GM19328 (cell line): ENCODE results near the gene ARAF.
A peak's percentile ranks its signal among the peaks of the same experiment; 100 is the strongest.
"Not testable (repeated sequence)": the region's sequence is repeated elsewhere in the genome, so short reads cannot be mapped to it uniquely, and the experiment has no call there.

ENCODE experiments used
- ATAC-seq: cut with Tn5 transposase; IDR thresholded peaks from one replicate; pipeline ENCODE4 v1.9.1; 2021; ENCODE audit warnings: mild to moderate bottlenecking, moderate library complexity; ENCODE audit not compliant: unreplicated experiment

The ARAF gene

DNA sequence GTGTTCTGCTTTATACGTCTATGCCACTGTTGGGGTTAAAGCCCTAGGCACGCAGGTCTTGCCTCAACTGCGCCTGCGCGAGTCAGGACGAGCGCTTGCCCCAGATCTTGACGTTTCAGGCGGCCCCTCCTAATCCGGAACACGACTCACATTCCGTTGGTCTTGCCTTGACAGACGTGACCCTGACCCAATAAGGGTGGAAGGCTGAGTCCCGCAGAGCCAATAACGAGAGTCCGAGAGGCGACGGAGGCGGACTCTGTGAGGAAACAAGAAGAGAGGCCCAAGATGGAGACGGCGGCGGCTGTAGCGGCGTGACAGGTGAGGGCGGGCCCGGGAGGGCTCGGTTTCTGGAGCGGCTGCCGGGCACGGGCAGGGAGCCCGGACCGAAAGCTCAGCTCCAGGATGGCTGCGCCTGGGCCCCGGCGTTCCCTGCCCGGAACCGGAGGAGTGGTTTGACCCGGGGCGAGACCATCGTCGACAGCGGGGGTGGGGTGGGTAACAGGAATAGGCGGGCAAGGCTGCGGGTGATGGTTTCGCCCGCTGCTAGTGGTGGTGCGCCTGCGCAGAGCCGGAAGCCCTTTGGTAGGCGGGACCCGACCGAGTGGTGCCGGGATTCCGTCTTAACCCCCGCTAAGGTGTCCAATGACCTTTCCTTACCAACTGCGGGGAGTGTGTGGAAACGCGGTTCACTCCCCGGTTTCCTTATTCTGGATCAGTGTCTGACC, at the start of gene ARAF:
Gene ARAF, plus strand, starts transcription at position 272 of the 725 bp plus-strand sequence. CDS start 1,763 bp downstream, outside the sequence.
- ATAC-seq, result peak; percentile 78

DNA sequence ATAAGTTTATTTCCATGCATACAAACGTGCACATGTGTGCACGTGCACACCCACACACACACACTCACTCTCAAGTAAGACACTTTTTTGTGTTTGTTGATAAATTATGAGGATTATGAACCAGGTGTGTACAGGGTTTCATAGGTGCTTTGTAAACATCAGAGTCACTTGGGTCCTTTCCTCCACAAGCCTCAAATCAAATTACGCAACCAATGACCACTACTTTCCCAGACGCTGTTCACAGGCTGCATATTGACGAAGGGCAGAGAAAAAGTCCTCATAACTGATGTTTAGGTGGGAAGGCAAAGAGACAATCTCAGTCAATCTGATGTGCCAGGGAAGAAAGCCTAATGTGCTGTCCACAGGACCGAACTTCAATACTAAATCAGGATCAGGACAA, 48.6 kb upstream of the ARAF start:
- not testable (repeated sequence) for ATAC-seq

DNA sequence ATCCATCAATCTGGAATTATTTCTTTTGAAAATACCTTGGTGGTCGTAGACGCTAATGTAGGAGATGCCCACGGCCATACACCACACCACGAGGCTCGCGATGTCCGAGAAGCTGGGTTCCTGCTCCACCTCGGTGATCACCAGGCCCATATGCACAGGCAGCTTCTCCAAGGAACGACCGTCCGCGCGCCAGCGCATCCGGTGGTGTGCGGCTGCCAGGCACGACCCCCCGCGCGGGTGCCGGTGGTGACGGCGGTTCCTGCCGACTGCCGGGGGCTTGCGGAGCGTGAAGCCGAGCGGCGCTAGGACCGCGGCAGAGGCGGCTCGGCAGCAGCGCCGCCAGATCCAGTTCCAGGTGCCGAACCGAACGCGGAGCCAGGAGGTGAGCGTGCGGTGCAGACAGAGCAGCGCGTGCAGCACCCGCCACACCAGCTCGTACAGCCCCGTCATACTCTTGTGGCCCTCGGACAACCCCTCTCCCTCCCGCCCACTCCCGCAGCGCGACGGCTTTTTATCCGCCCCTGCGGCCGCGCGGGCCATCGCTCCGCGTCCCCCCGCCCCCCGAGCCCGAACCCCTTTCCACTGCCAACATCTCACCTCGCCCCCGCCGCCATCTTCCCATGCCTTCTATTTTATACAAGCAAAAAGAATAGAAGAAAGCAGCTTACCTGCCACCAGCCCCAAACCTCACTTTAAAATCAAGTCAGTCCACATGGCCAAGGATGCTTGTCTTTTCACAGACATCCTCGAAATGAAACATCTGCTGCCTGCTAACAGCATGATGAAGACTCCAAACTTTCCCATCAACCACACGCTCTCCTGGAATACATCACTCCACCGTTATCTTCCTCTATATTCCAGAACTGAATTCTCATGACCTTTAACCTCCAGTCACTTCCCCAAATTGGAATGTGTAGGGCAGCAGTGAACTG, 47.7 kb upstream of the ARAF start:
- not testable (repeated sequence) for ATAC-seq

DNA sequence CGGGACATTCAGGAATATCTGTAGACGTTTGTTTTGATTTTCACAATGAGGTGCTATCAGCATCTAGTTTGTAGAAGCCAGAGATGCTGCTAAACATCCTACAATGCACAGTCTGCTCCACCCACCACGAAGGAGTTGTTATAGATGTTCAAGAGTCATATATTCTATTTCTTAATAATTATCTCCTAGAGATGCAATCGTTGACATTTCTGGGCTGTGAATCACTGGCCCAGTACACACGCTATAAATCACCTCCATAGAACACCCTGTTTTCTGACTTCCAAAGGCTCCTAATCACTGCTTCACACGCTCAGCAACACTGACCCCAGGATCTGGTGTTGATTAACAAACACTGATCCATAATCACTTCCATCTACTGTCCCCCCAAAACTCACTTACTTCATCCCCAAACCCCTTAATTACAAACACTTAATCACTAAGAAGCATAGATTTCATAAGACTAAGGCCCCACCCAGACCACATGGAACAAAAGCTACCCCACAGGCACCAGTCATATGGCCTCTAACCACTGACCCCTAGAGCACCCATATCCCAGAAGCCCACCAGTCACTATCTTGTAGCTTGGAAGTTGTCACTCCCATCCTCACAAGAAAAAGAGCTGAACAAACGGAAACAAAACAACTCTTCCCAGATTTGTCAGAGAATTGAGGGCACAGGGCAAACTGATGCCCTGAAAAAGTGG, 46.3 kb upstream of the ARAF start:
- no peak for ATAC-seq

DNA sequence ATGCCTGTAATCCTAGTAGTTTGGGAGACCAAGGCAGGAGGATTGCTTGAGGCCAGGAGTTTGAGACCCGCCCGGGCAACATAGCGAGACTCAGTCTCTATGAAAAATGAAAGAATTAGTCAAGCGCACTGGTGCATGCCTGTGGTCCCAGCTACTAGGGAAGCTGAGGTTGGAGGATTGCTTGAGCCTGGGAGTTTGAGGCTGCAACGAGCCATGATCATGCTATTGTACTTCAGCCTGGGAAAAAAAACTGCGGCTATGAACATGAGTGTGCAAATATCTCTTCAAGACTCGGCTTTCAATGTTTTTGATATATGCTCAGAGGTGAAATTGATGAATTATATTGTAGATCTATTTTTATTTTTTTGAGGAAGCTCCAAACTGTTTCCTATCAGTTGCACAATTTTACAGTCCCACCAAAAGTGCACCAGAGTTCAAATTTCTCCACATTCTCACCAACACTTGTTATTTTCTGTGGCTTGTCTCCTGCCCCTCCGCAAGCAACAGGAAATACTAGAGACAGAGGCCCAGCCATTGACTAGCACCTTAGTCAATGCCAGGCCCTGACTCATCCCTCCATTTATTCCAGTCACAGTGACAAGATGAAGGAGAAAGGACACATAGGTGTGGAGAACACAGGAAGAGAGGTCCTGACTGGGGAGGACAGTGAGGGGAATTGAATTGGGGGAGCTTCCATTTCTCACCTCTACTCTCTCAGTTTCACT, 44.9 kb upstream of the ARAF start:
- ATAC-seq, result no peak

DNA sequence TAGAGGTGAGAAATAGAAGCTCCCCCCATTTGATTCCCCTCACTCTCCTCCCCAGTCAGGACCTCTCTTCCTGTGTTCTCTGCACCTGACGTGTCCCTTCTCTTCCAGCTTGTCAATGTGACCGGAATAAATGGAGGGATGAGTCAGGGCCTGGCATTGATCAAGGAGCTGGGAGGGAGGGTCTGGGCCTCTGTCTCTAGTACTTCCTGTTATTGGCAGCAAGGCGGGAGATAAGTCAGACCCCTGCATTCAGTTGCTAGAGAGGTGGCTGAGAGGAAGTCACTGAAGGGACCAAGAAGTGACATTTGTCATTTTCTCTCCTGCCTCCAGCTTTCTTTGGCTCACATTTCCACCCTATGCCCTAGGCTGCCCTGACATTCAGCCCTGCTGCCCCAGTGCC, 42.9 kb upstream of the ARAF start:
- ATAC-seq, result no peak

DNA sequence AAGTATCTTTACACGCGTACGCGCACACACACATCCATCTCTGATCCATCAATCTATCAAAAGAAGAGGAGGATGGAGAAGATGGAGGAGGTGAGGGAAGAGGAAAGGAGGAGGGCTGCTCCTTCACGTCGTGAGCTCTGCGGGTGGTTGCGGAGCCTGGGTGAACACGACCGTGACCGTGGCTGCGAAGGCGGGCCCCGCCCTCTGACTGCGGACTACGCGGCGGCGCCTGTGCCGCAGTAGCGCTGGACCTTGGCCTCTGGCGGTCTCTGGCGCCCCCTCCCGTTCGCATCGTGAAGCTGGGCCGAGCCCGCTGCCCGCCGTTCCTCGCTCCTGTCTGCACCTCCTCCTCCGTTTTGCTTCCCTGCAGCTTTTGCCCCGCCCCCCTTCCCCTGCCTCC, 37.7 kb upstream of the ARAF start:
- peak; percentile 72 for ATAC-seq

DNA sequence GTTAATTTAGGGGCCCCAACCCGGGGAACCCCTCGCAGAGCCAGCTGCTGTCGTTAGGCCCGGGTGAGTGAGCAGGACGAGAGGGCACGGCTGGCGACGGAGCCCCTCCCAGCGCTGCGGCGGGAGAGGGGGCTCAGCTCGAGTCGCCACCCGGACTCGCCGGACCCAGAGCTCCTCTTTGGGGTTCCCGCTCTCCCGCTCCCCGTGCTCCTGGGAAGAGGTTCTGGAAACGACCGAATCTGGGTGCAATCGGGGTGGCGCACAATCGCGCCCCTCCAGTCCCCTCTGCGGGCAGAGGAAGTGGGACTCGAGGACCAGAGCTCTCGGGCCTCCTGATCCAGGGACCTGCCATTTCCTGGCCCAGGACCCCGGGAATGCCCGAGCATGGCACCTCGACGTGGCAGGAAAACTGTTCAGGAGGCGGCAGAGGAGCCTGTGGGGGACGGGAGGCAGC, 37.3 kb upstream of the ARAF start:
- ATAC-seq, result no peak

DNA sequence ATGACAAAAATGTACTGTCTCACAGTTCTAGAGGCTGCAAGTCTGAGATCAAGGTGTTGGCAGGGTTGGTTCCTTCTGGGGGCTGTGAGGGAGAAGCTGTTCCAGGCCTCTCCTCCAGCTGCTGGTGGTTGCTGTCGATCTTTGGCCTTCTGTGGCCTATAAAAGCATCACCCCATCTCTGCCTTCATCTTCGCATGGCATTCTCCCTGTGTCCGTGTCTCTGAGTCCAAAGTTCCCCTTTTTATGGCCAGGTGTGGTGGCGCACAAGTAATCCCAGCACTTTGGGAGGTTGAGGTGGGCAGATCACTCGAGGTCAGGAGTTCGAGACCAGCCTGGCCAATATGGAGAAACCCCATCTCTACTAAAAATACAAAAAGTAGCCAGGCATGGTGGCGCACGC, 31.5 kb upstream of the ARAF start:
- ATAC-seq, result no peak

DNA sequence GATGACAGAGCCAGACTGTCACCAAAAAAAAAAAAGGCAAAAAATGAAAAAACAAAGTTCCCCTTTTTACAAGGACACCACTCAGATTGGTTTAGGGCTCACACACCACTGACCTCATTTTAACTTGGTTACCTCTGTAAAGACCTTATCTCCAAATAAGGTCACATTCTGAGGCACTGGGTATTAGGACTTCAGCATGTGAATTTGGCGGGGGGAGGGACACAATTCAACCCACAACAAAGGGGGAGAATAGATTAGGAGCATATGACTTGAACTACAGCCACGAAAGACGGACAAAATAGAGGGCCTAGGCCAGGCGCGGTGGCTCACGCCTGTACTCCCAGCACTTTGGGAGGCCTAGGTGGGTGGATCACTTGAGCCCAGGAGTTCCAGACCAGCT, 31.0 kb upstream of the ARAF start:
- ATAC-seq, result no peak

DNA sequence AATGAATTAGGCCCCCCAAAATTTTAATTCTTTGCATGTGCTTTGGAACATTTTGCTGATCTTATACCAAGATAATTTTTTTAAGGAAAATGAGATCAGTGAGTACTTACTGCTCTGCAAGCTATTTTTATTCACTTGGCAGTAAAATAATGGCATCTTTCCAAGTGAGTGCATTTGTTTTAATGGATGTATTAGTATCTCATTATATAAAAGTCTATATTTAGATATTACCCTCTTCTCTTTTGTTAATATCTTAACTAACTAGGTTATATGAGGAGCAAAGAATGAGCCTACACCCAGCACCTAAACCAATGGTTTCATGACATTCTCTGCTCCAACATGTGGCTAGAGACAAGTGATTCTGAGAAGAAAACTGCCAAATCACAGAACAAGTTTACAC, 21.1 kb upstream of the ARAF start:
- ATAC-seq, result no peak

DNA sequence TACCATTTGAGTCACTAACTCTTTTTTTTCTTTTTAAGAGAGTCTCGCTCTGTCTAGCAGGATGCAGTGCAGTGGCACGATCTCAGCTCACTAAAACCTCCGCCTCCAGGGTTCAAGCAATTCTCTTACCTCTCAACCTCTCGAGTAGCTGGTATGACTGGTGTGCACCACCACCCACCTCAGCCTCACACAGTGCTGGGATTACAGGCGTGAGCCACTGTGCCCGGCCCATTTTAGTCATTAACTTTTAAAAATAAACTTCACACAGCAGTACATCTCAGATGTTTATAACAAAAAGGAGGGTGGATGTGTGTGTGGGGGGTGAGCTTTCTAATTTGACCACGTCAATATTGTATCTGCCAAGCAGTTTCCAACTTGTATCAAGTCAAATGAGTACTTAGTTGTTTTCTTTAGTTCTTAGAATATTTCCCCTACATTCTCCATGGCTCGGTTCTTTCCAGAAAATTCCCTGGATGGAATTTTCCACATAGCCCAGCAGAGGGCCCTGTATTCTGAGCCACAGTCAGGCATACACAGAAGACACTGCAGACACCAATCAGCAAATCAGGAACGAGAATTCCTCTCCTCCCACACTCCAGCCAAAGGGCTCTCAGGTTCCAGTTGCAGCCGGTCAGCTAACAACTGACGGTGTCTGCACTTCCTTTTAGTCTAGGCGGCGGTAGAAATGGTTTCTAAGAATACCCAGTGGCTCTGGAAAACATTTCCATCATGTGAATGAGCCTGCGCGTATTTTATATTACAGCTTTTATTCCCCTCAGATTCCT, 20.1 kb upstream of the ARAF start:
- no peak for ATAC-seq

DNA sequence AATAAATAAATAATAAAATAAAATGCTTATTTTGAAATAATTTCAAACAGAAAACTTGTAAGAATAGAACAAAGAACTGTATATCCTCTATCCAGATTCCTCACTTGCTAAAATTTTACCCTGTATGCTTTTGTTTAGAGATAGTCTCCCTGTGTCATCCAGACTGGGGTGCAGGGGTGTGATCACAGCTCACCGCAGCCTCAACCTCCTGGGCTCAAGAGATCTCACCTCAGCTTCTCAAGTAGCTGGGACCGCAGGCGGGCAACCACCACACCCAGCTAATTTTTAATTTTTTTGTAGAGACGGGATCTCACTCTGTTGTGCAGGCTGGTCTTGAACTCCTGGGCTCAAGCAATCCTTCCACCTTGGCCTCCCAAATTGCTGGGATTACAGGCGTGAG, 17.5 kb upstream of the ARAF start:
- no peak for ATAC-seq

DNA sequence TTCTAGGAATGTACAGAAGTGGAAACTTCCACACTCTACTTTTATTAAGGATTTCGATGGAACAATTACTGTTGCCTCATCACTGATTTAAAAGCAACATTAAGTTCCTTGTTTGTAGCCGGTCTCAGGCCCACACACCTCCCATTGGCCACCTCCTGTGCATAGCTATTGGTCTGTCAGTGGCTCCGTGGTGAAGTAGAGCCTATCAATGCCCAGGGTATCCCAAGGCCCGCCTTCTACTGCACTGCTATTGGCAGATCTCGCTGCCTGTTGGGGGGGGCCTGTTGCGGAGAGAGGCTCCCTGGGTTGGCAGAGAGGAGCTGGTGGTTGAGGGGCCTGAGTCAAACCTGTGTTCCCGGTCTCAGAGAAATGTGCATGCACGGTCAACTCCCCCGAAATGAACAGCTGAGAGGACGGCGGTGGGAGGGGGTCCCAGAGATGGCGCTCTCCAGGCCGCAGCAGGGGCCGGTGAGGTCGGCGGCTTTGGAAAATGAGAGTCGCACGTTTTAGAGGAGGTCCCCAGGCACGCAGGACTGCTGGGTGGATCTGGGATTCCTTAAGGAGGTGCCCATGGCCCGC, 4.9 kb upstream of the ARAF start:
- ATAC-seq, result peak; percentile 89

DNA sequence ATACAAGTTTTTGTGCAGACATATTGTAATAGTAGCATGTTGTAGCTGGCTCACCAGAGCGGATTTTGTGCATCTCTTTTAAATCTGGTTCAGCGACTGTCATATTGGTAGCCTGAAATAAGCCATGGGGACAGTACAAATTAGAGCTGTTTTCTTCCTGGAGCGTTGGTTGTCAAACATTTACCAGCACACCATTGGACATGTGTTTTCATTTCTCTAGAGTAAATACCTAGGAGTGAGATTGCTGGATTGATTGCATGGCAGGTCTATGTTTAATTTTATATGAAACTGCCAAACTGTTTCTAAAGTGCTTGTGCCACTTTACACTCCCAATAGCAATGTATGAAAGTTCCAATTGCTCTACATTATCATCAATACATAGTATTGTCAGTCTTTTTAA, 2.6 kb upstream of the ARAF start:
- ATAC-seq, result no peak

DNA sequence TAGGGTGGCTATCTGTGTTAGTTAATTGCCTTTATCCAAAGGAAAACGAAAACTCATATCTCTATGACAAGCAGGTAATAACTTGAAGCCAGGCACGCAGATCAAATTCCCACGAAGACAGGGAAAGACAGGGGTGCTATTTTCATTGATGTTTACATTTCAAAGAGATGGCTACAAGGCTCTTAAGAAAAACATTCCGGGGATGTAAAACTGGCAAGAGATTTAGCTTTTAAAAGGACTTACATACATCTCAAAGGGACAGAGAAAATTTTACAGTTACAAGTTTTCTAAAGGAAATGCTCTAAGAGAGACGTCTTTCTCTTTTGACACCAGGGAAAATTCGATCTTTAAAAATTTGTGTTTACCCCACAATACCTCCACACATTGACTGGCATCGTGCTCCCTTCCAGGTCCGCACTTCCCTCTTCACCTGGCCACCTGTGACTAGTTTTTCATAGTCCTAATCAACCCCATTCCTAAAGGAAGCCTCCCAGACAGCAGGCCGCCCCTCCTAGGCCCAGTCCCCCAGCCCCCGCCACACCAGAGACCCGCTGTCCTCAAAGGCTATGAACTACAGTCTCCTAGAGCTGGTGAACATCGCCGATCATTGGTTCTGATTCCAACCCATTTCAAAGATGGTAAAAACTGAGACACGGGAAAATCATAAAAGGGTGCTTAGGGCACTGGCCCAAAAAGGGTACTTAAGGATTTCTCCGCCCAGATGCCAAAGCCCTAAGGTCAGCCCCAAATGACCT, 649 bp upstream of the ARAF start:
- ATAC-seq, result no peak

DNA sequence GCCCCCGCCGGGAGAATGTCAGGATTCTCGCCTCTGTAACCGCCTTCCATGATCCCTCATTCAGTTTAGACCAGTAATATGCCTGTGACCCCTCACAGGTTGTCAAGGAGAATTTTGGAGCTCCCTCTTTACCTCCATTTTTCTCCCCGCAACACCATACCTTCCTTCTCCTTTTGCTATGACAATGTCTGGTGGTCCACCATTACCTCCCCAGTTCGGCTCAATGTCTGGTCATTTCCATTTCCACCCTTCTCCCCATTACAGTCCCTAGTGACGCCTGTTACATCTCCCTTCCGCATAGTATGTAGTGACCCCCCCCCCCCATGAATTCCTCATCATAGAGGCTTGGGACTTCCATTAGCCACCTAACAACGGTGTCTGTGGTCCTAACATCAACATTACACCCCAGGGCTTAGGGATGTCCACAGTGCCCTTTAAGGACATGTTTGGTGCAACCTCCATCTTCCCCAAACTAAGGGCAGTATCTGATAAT, 700 bp downstream of the ARAF start:
- ATAC-seq, result no peak

DNA sequence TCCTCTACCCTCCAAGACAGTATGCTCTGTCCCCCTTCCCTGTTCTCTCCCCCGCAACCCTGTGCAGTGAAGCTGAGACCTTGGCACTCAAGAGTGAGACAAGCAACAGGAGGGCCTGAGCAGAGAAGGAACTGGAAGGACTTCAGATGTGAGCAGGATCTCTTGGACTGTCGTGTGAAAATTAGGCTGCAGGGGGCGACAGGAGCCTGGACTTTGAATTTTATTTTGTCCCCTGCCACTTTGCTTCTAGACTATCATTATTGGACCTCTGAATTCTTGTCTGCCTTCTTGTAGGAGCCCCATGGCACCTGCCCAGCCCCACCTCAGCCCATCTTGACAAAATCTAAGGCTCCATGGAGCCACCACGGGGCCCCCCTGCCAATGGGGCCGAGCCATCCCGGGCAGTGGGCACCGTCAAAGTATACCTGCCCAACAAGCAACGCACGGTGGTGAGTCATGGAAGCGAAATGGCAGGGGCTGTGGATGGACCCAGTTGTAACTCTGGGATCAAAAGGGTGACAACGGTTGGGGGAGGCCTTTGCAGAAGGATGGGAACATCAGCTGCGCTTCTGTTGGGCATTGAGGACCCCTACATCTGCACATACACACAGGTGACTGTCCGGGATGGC, 1.7 kb downstream of the ARAF start:
- no peak for ATAC-seq
